Loucy (cell line): Measurements from ENCODE around the gene ZDHHC11.
"Not testable (repeated sequence)": the region's sequence is repeated elsewhere in the genome, so short reads cannot be mapped to it uniquely, and the experiment has no call there.

ENCODE experiments used
- CTCF ChIP-seq: fragments of 200-600 bp; sonication (generic); conservative IDR thresholded peaks from 2 replicates; pipeline ENCODE4 v1.5.1; 2014; ENCODE audit warnings: mild to moderate bottlenecking, antibody characterized with exemption, low read length
- EZH2phosphoT487 ChIP-seq: fragments of 200-600 bp; IDR thresholded peaks from 2 replicates; pipeline ENCODE4 v1.6.1; 2018; ENCODE audit warnings: antibody characterized with exemption, mild to moderate bottlenecking, moderate library complexity, borderline replicate concordance

GRCh38 chr5:798505-799138 is 52.2 kb downstream of the ZDHHC11 start:
- not testable (repeated sequence) for TF ChIP-seq CTCF, EZH2phosphoT487
